Fibroblast of villous mesenchyme (primary cell): ENCODE measurements around the gene UBE2S. TPM values are rescaled to one million over a fixed set of nuclear protein-coding genes. Genes with fewer than 3 reads are reported as not detected.
A peak's percentile ranks its signal among the peaks of the same experiment; 100 is the strongest.

Source experiments
- DNase-seq: peaks from one replicate; pipeline ENCODE4 v3.0.0-alpha.2; 2010; ENCODE audit warnings: low read depth
- H3K4me3 ChIP-seq: 2 replicates; pipeline ENCODE4 v1.5.1; 2011; ENCODE audit warnings: low read depth, mild to moderate bottlenecking, low read length
- total RNA-seq: library from RNA; depleted of rRNA; stranded (reverse); fragments of >200 nt; gene quantifications from 2 replicates; pipeline ENCODE4 v1.2.3, GENCODE V29; 2012
- TF ChIP-seq, protein P1 (sequence below): IDR thresholded peaks from 2 replicates; pipeline ENCODE4 v1.5.1; 2012; ENCODE audit warnings: low read depth, mild to moderate bottlenecking, low read length; ENCODE audit not compliant: insufficient read depth

Gene UBE2S
- total RNA-seq, 1 donor: 108 TPM

DNA sequence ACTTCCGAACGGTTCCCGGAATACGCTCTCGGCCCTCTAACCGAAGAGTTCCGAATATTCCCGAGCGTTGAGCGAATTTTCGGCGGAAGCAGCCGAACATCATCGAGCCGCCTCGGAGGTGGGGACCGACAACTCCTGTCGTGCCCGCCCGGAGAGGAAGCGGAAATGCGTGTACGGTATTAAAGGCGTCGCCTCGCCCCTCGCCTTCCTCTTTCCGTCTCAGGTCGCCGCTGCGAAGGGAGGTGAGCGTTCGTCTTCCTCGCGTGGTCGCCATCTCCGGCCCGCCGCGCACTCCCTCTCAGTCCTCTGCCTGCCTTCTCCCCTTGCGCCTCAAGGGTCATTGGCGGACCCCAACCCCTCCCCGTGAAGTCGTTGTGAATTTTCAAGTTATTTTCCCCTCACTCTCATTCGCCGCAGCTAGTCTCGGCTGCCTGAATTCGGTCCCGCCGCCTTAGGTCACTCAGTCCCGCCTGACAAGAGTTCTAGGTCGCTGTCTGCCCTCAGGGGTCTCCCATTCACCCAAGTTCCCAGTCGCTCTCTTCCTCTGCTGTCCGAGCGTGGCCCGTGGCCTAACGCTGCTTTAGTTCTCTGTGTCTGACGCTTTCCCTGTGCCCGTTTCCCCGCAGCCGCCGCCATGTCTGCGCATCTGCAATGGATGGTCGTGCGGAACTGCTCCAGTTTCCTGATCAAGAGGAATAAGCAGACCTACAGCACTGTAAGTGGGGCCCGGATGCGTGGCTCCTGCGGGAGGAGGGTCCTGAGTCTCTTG lies 21.7 kb downstream of the UBE2S start, which contains the start of gene RPL28:
Gene RPL28, plus strand, starts transcription at position 209 of the 769 bp plus-strand sequence. Its CDS starts 426 bp downstream, at position 635.
- peak; percentile 98 for DNase-seq
- peak within 1 kb of the TSS; percentile 98 for H3K4me3 ChIP-seq
- TF ChIP-seq, protein P1, sequence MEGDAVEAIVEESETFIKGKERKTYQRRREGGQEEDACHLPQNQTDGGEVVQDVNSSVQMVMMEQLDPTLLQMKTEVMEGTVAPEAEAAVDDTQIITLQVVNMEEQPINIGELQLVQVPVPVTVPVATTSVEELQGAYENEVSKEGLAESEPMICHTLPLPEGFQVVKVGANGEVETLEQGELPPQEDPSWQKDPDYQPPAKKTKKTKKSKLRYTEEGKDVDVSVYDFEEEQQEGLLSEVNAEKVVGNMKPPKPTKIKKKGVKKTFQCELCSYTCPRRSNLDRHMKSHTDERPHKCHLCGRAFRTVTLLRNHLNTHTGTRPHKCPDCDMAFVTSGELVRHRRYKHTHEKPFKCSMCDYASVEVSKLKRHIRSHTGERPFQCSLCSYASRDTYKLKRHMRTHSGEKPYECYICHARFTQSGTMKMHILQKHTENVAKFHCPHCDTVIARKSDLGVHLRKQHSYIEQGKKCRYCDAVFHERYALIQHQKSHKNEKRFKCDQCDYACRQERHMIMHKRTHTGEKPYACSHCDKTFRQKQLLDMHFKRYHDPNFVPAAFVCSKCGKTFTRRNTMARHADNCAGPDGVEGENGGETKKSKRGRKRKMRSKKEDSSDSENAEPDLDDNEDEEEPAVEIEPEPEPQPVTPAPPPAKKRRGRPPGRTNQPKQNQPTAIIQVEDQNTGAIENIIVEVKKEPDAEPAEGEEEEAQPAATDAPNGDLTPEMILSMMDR: no peak

DNA sequence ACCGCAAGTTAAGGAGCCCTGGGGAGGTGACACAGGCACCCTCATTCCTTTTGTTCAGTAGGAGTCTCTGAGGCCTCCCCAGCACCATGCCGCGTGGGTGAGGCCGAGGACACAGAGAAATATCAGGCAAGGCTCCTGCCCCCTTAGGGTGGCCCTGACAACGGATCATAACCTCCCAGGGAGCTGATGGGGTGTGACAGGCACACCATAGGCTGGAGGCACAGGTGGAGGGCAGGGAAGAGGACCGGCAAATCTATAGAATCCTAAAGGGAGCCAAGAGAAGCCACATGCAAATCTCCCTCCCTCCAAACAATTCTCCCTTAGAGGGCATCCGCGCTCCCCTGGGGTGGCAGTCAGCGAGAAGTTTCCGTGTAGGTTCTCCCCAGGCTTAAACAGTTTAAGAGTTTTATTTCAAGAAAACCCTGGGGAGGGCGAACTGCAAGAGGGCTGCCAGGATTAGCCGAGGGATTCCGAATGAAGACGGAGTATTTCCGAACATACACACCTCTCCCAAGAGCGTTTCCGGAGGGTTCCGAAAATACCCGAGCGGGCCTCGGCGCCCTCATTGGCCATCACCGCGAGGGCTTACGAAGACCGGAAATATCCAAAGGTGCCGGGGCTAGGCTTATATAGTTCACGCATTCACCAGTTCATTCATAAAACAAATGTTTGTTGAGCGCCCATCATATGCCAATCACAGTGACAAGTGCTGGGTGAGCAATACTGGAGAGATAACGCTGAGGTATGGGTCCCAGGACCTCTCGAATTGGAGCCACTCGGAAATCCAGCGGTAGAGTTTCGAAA lies 22.5 kb downstream of the UBE2S start:
- peak; percentile 96 for DNase-seq

DNA sequence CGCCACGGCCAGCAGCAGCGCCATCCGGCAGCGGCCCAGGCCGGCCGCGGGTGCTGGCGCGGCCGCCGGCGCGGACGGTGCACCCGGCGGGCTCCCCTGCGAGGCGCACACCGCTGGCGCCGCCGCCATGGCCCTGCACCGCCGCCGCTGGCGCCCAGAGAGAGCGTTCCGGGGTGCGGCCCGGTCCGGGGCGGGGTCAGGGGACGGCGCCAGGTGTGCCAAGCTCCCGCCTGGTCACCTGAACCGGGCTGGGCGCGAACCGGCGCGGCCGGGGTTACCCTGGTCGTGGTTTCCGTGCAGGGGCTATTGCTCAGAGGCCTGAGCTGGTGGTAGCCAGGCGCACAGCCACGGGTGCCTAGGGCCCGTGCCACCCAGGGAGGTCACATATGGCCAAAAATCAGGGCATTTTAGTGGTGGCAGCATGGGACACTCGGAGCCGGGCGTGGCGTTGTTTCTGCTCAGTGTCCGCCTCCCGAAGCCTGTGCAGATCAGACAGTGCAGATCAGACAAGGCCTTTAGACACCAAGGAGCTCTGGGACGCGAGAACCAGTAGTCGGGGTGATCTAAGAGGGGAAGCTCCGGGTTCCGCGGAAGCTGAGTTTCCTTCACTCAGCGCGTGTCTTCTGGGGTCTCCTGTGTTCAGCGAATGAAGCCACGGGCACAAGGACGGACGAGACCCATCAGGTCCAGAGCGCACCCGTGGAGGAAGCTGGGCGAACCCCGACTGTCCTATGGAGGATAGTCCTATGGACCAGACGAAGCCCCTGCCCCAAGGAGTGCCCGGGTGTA lies 23.3 kb downstream of the UBE2S start, which contains the start of gene TMEM238:
Gene TMEM238, minus strand, starts transcription at position 162 of the 789 bp plus-strand sequence. Its CDS starts 33 bp downstream, at position 129.
- TF ChIP-seq, protein P1: no peak
- peak within 1 kb of the TSS; percentile 98 for H3K4me3 ChIP-seq
- no peak for DNase-seq

More for the DNA sequence above, 22.5 kb downstream of the UBE2S start:
- TF ChIP-seq, protein P1: no peak
- H3K4me3 ChIP-seq: peak overlapping the region; percentile 98

DNA sequence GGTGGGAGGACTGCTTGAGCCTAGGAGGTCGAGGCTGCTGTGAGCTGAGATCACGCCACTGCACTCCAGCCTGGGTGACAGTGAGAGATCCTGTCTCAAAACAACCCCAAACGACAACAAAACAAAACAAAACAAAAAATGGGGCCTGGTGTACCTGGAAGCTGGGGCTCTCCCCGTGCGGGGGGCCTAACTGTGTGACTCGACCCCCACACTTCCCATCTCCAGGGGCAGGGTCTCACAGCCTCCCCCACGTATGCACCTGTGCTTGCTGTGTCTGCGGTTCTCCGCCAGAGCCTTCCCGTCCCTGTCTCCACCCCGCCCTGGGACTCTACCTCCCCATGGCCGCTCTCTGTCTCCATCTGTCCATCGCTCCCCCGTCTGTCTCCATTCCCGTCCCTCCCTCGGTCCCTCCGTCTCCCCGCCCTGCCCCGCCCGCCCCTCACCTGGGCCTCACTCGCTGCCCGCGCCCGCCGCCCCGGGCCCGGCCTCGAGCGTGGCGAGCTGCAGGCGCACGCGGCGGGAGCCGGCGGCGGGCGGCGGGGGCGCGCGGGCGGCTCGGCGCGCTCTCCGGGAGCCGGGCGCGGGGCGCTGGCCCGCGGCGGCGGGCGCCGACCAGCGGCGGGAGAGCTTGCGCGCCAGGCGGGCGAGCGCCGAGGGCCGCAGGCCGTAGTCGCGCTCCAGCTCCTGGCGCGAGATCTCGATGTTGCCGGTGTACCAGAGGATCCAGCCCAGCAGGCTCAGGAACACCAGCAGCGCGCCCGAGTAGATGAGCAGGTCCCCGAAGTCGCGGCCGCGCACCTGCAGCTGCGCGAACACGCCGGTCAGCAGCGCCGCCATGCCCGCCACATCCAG lies 24.1 kb downstream of the UBE2S start:
- H3K4me3 ChIP-seq: peak overlapping the region; percentile 48
- DNase-seq: peak; percentile 69
- TF ChIP-seq, protein P1: no peak

DNA sequence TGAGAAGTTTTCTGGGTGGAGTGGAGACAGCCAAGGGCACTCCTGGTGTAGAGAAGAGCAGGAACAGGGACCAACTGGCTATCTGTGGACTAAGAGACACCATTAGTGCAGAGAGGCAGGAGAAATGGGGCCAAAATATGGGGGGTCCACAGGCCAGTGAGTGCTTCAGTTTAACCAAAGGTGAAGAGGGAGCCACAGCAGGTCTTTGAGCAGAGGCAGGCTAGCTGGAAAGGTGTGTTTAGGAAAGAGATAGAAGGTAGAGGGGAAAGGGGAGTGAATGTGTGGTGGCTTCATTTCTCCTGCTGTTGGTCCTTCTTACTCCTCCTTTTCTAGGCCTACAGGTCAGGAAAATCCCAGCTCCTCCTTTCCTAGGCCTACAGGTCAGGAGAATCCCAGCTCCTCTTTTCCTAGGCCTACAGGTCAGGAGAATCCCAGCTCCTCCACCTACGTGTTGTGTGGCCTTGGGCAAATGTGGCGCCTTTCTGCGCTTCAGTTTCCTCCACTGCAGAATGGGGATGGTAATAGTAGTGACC lies 25.0 kb downstream of the UBE2S start:
- TF ChIP-seq, protein P1: no peak
- DNase-seq: no peak
- no peak overlapping the region for H3K4me3 ChIP-seq

DNA sequence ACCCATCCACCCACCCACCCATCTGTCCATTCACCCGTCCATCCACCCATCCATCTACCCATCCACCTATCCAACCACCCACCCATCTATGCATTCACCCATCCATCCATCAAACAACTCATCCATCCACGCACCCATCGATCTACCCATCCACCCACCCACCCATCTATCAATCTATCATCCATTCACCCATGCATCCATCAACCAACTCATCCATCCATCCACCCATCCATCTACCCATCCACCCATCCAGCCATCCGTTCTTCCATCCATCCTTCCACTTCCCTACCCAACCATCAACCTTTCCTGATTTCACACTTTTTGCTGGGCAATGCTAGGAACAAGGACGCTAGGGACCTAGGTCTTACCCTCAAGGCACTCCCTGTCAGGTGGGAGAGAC lies 25.6 kb downstream of the UBE2S start:
- H3K4me3 ChIP-seq: no peak overlapping the region
- TF ChIP-seq, protein P1: no peak
- DNase-seq: no peak
